HG03039 (cell line): Measurements from ENCODE around the gene CDY2B.
"Not testable (repeated sequence)": the region's sequence is repeated elsewhere in the genome, so short reads cannot be mapped to it uniquely, and the experiment has no call there.

Experiments
- ATAC-seq: cut with Tn5 transposase; IDR thresholded peaks from one replicate; pipeline ENCODE4 v1.9.1; 2021; ENCODE audit warnings: mild to moderate bottlenecking, moderate library complexity; ENCODE audit not compliant: unreplicated experiment

CDY2B gene, protein sequence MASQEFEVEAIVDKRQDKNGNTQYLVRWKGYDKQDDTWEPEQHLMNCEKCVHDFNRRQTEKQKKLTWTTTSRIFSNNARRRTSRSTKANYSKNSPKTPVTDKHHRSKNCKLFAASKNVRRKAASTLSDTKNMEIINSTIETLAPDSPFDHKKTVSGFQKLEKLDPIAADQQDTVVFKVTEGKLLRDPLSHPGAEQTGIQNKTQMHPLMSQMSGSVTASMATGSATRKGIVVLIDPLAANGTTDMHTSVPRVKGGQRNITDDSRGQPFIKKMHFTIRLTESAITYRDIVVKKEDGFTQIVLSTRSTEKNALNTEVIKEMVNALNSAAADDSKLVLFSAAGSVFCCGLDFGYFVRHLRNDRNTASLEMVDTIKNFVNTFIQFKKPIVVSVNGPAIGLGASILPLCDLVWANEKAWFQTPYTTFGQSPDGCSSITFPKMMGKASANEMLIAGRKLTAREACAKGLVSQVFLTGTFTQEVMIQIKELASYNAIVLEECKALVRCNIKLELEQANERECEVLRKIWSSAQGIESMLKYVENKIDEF

DNA sequence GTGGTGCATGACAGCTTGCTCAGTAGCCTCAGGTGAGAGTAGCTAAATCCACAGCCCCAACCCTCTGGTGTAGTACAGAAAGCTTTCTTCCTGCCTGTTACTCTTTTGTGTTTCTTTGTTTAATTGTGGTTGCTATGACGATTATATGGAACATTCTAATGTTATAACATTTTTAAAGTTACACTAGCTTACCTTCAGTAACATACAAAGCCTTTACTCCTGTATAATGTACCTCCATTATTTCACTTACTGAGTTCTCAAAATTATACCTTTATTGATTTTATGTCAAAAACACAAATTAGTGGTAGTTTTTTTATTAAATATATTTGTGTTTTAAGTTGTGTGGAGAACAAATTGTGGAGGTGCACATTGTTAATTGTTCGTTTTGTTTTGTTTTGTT, at the start of gene CDY2B:
Gene CDY2B, minus strand, starts transcription at position 101 of the 400 bp plus-strand sequence. CDS start 328 bp downstream, outside the sequence.
- ATAC-seq = not testable (repeated sequence)

- not testable (repeated sequence) for ATAC-seq
Observed at GRCh38 chrY:17908009-17908408, 28.0 kb upstream of the CDY2B start.

DNA sequence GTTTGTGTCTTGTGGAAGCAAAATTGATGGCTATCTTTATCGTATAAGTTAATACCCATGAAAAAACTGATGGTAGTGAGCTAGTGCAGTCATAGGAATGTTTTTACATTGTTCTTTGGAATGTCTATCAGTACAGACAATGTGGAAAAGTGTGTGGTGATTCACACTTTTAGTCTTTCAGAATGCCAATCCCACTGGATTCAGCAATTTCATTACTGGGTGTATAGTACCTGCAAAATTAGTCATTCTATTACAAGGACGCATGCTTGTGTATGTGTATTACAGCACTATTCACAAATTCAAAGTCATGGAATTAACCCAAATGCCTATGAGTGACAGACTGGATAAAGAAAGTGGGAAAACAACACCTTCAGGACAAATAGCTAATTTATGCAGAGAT, 27.3 kb upstream of the CDY2B start:
- not testable (repeated sequence) for ATAC-seq

DNA sequence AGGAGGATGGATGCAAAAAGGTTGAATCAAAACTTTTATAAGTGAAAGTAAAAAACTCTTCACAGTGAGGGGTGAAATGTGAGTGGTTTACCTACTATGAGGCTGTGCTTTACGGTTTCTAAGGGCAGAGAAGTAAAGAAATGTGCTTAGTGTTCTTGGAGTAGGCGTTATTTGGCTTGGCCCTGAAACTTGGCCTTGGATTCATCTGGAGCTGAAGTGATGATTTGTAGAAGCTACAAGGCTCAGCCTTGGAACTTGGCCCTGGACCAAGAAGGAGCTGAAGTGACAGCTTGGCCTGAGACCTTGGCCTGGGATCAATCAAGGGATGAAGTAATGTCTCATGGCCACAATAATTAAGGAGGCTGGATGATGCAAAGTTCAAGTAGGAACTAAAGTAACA, 1.7 kb upstream of the CDY2B start:
- not testable (repeated sequence) for ATAC-seq

DNA sequence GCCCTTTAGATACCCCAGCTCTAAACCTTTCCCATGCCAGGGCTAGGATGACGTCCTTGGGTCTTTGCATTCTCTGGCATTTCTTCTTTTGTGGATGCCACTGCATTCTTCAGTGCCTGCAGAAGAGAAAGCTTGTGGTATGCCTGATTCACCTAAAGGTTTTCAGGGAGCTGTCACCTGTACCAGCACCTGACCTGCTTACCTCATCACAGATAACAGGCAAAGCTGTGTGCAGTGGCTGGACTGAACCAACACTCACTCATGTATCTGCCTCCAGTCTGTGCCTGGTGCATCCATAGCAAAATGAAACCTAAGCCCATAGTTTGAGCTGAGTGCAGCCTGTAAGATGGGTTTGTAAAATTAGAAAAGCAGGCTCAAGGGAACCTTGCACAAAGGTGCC, 3.3 kb downstream of the CDY2B start:
- not testable (repeated sequence) for ATAC-seq

GRCh38 chrY:17875401-17875800, 4.6 kb downstream of the CDY2B start:
- ATAC-seq = not testable (repeated sequence)

GRCh38 chrY:17871194-17871903, 8.7 kb downstream of the CDY2B start:
- not testable (repeated sequence) for ATAC-seq

- ATAC-seq = not testable (repeated sequence)
Observed at GRCh38 chrY:17870737-17871136, 9.3 kb downstream of the CDY2B start.

GRCh38 chrY:17867850-17868249, 12.2 kb downstream of the CDY2B start:
- not testable (repeated sequence) for ATAC-seq

DNA sequence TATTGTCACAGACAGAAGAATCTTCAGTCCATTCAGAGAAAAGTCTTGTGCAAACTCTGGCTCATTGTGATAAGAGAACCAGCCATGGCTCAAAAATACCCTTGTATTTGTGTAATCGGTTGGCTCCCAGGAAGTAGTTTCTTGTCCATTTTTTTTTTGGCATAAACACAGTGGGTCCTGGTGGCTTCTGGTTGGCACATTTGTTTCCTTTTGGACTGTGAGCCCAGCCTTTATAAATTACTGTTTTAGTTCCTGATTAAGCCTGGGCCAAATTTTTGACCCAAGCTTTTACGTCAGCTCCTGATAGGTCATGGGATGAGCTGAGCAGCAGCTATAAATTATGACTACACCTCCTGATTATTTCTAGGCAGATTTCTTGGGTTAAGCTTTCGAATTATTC, 19.4 kb downstream of the CDY2B start:
- ATAC-seq = not testable (repeated sequence)

DNA sequence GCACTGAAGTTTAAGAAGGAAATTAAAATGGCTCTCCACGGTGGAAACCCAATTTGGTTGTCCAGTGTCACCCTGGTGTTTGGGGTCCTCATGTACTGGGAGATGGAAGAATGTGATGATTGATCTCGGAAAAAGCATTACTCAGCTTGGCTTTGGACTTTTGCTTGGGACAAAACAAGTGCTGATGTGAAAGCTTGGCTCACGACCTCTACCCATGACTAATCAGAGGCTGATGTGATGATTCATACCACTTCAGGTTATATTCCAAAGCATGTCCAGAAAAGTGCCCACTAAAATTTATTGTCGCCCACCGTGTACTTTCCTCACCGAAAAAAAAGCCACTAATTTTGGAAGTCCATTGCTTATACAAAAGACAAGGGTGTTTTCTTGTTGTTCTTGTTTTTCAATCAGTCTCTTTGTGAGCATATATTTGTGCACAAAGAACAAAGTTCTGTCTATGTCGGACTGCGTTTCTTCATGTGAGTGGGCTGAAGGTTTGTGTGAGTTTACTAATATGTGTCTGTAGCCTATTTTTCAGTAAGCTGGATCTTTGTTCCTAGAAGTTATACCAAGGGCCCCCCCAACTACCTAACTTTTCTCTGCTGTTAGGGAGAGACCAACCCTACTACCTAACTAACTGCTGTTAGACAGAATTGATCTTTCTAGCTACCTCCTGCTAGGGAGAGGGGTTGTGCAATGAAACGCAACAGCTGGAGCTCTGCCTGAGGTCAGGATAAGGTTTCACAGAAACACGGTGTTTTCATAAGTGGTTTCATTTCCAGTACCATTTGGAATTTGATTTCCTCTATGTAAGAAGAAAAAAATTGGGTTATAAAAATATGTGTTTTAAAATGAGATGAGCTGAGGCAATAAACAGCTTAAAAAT, 22.8 kb downstream of the CDY2B start:
- not testable (repeated sequence) for ATAC-seq

- ATAC-seq = not testable (repeated sequence)
Observed at GRCh38 chrY:17856508-17856907, 23.5 kb downstream of the CDY2B start.

DNA sequence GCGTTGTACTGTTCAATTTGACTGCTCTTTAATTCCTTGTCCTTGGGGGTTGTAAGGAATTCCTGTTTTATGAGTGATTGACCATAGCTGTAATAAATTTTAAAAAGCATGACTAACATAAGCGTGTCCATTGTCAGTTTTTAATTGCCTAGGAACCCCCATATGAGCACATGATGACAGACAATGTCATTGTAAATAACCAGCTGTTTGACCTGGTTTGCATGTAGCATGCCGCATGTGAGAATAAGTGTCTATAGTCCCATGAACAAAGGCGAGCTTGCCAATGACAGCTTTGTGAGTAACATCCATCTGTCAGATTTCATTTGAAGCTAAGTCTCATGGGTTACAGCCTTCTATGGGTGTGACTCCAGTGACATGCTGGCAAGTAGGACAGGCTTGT, 30.9 kb downstream of the CDY2B start:
- not testable (repeated sequence) for ATAC-seq

DNA sequence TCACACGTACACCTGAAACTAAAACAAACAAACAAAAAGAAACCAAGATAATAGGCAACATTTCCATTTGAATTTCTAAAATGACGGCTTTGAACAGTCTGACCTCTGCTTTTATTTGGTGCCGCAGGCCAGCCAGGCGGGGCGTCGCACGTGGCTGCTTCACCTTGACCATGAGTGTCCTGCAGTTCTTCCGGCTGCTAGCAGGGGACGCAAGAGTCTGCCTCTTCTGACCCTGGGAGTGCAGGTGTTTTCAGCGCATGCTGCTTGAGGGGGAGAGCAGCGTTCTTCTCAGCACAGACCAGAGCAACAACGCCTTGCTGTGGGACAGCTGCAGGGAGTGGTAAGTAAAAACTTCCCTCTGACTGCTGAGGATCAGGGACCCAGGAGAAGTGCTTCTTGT, 47.9 kb downstream of the CDY2B start:
- ATAC-seq = not testable (repeated sequence)
